K562 treated with DMSO at 1 percent for 24 hours (cell line): ENCODE measurements around the gene ZNF443. TPM values are rescaled to one million over a fixed set of nuclear protein-coding genes. Genes with fewer than 3 reads are reported as not detected.

ENCODE experiments used
- total RNA-seq: library from RNA; unstranded; fragments of 300-600 nt; gene quantifications from 2 replicates; pipeline ENCODE4 v1.2.3, GENCODE V29; 2022; ENCODE audit warnings: low read depth; ENCODE audit not compliant: insufficient read depth

Gene ZNF443
- total RNA-seq = 1.3 and 1.6 TPM in 2 replicates

DNA sequence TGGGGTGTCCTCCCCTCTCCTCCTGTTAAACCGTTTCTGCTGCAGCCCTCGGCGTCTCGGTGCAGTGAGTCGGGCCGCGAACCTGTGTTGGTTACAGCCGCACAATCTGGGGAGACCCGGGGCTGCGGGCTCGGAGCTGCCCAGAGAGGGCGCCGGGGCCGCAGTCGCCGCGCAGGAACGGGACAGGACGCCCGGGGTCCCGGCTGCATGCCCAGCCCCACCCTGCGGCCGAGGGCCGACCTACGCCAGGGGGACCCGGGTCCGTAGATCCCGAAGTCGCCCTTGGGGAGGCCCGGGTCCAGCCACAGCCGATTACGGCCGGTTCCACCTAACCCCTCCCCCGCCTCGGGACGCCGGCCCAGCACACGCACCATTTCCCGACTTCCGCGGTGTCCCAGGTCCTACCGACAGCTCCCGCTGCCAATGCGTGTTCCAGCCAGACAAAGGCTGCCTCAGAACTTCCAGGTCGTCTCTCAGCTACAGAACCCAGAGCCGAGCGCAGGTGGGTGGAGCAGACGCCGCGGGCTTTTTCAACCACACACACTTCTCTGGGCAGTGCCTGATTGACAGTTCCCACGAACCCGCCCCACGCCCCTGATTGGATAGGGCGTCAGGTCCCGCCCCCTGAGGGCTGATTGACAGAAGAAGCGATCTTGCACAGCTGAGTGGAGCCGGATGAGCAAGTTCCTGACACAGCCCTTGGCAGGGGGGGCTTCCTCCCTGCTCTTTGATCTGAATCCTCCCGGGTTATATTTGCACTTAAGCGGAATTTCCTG, at the start of gene ZNF443:
TSS of gene ZNF443 (minus strand) at position 481 of the 776 bp plus-strand sequence. CDS start at position 374, 107 bp downstream.

GRCh38 chr19:12484371-12485051, 43.7 kb upstream of the ZNF443 start, which contains the start of gene ZNF709:
TSS of gene ZNF709 (minus strand) at chr19:12484816. CDS start at chr19:12484657, 159 bp downstream.

DNA sequence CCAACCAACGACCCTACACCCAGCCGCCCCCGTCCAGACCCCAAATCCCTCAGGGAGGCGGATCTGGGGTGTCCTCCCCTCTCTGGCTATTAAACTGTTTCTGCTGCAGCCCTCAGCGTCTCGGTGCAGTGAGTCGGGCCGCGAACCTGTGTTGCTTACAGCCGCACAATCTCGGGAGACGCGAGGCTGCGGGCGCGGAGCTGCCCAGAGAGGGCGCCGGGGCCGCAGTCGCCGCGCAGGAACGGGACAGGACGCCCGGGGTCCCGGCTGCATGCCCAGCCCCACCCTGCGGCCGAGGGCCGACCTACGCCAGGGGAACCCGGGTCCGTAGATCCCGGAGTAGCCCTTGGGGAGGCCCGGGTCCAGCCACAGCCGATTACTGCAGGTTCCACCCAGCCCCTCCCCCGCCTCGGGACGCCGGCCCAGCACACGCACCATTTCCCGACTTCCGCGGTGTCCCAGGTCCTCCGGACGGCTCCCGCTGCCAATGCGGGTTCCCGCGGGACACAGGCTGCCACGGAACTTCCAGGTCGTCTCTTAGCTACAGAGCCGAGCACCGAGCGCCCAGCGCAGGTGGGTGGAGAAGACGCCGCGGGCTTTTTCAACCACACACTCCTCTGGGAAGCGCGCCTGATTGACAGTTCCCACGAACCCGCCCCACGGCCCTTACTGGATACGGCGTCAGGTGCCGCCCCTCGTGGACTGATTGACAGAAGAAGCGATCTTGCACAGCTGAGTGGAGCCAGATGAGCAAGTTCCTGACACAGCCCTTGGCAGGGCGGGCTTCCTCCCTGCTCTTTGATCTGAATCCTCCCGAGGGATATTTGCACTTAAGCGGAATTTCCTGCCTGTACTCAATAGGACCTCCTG, 40.0 kb downstream of the ZNF443 start, which contains the start of gene ZNF799:
TSS of gene ZNF799 (minus strand) at position 639 of the 870 bp plus-strand sequence. CDS start at position 438, 201 bp downstream.

Other genes starting within 250 kb of the ZNF443 start
- gene ZNF44, start 146.1 kb downstream of the ZNF443 start, total RNA-seq = 3.8 and 4.1 TPM in 2 replicates
- 2.3 and 3.4 TPM in 2 replicates for gene ZNF563, start 107.4 kb downstream of the ZNF443 start, total RNA-seq
- gene ZNF442, start 75.3 kb downstream of the ZNF443 start, total RNA-seq = 1.3 and 2.3 TPM in 2 replicates
- 2.5 and 3.7 TPM in 2 replicates for gene ZNF799, start 39.8 kb downstream of the ZNF443 start, total RNA-seq
- 0.20 and 0.23 TPM in 2 replicates for gene ZNF709, start 43.8 kb upstream of the ZNF443 start, total RNA-seq
- 1.6 and 3.8 TPM in 2 replicates for gene ZNF564, start 110.5 kb upstream of the ZNF443 start, total RNA-seq
- 1.3 and 1.6 TPM in 2 replicates for gene ZNF490, start 169.8 kb upstream of the ZNF443 start, total RNA-seq
- gene ZNF791, start 169.9 kb upstream of the ZNF443 start, total RNA-seq = 4.3 and 4.7 TPM in 2 replicates
- 124 and 142 TPM in 2 replicates for gene MAN2B1, start 225.7 kb upstream of the ZNF443 start, total RNA-seq
- gene WDR83, start 225.8 kb upstream of the ZNF443 start, total RNA-seq = 17.4 and 22.1 TPM in 2 replicates
- gene DHPS, start 240.9 kb upstream of the ZNF443 start, total RNA-seq = 111 and 114 TPM in 2 replicates
- not detected in 2 replicates for gene GNG14, start 247.0 kb upstream of the ZNF443 start, total RNA-seq